Measurements from ENCODE around the gene RGMB.

RGMB gene

GRCh38 chr5:98768160-98768959 lies 5.1 kb upstream of the RGMB start (continued):
- TF ChIP-seq PATZ1 (tag by site-specific recombination; IDR thresholded peaks at IDR 0.05) = no peak
- no peak for TF ChIP-seq ZSCAN23 (tag by site-specific recombination; IDR thresholded peaks at IDR 0.05)
- no peak for TF ChIP-seq ZNF302 (tag by site-specific recombination; IDR thresholded peaks at IDR 0.05; ENCODE audit: low read depth)
- TF ChIP-seq ZNF530 (tag by site-specific recombination; IDR thresholded peaks at IDR 0.05; ENCODE audit: low read depth) = no peak
- no peak for TF ChIP-seq ZBTB10 (tag by site-specific recombination; IDR thresholded peaks at IDR 0.05)
- no peak for TF ChIP-seq REST (tag by site-specific recombination; IDR thresholded peaks at IDR 0.05)

GRCh38 chr5:98768960-98769209 lies 4.6 kb upstream of the RGMB start:
- peaks cover 9% of the 10 kb centered on the region for H3K4me1 ChIP-seq (ENCODE audit: control insufficient read depth, insufficient read depth, low read length)
- ChIA-PET POLR2A (interaction anchor here (2.2 kb wide), 1 partner anchor 27 kb away, joined by 9 read pairs; no protein-coding TSS in a partner anchor), CTCF (interaction anchor here (0.6 to 5.9 kb wide), 39 partner anchors 9 to 1588 kb away, joined by 3 to 64 read pairs (median 4); no protein-coding TSS in a partner anchor)
- peak overlapping the region; percentile 92; the same call in 1 of the 2 replicates for H3K27ac ChIP-seq (ENCODE audit: extremely low read depth, low read depth, low read length)
- peak overlapping the region; percentile 53 for H3K4me3 ChIP-seq (ENCODE audit: low read depth, low read length)
- no peaks in the 10 kb centered on the region for H3K36me3 ChIP-seq (ENCODE audit: control insufficient read depth in 2 of 2, insufficient read depth in 1 of 2, low read length in 2 of 2)
- no peaks in the 10 kb centered on the region for H3K9me3 ChIP-seq (ENCODE audit: control insufficient read depth, insufficient read depth, low read depth, low read length)
- TF ChIP-seq ZNF521 (tag by site-specific recombination; IDR thresholded peaks at IDR 0.05) = no peak
- TF ChIP-seq ZNF112 (tag by site-specific recombination; IDR thresholded peaks at IDR 0.05) = no peak
- TF ChIP-seq ZNF169 (tag by site-specific recombination; IDR thresholded peaks at IDR 0.05) = no peak
- no peak for TF ChIP-seq ZNF830 (tag by site-specific recombination; IDR thresholded peaks at IDR 0.05; ENCODE audit: low read depth)
- 0 out of 2 replicates have a peak, but pooled peaks have one; percentile 10 for TF ChIP-seq ZSCAN30 (tag by site-specific recombination; IDR thresholded peaks at IDR 0.05)
- peak; percentile 60; the same call in 1 of the 2 replicates for TF ChIP-seq KLF9 (tag by site-specific recombination; IDR thresholded peaks at IDR 0.05; ENCODE audit: low read depth)
- no peak for TF ChIP-seq ZNF175 (tag by site-specific recombination; IDR thresholded peaks at IDR 0.05)
- TF ChIP-seq ZNF146 (tag by site-specific recombination; IDR thresholded peaks at IDR 0.05) = no peak
- TF ChIP-seq FEZF1 (tag by site-specific recombination; IDR thresholded peaks at IDR 0.05) = no peak
- TF ChIP-seq ZNF658 (tag by site-specific recombination; IDR thresholded peaks at IDR 0.05) = no peak
- TF ChIP-seq ZFHX2 (tag by site-specific recombination; conservative IDR thresholded peaks at IDR 0.05) = peak; percentile 98
- TF ChIP-seq ZNF449 (tag by site-specific recombination; IDR thresholded peaks at IDR 0.05) = no peak
- peak; percentile 75; the same call in 1 of the 2 replicates for TF ChIP-seq ZNF391 (tag by site-specific recombination; IDR thresholded peaks at IDR 0.05; ENCODE audit: borderline replicate concordance, low read depth)
- TF ChIP-seq SETDB1 (IDR thresholded peaks at IDR 0.05; ENCODE audit: insufficient read length, low read length) = no peak
- TF ChIP-seq CTCF (tag by site-specific recombination; IDR thresholded peaks at IDR 0.05) = peak; percentile 90; the same call in 1 of the 2 replicates
- no peak for TF ChIP-seq GLIS1 (tag by site-specific recombination; IDR thresholded peaks at IDR 0.05)
- TF ChIP-seq ZBTB7A (tag by site-specific recombination; IDR thresholded peaks at IDR 0.05; ENCODE audit: low read depth) = peak; percentile 94; the same call in 1 of the 2 replicates

Data from HEK293 (cell line).